Prostate gland (tissue), 2 donors: Measurements from ENCODE around the gene ZNF593OS.

Source experiments
- CTCF ChIP-seq, 4 experiments: fragments of 200-600 bp in 2 of 4; fragments of 450-650 bp in 2 of 4; sonication (generic) in 2 of 4; IDR thresholded peaks; 1 replicate in 3 of 4; 2 replicates in 1 of 4; pipeline ENCODE4 v1.5.1; 2016 to 2019; ENCODE audit warnings: antibody characterized with exemption in 4 of 4, mild to moderate bottlenecking in 2 of 4, moderate library complexity in 2 of 4
- POLR2A ChIP-seq: fragments of 450-650 bp; IDR thresholded peaks from one replicate; pipeline ENCODE4 v1.6.1; 2016; ENCODE audit warnings: antibody characterized with exemption, mild to moderate bottlenecking
- POLR2AphosphoS5 ChIP-seq: sonication (generic); formaldehyde crosslinking; IDR thresholded peaks from one replicate; pipeline ENCODE4 v1.6.1; 2017; ENCODE audit warnings: antibody characterized with exemption

GRCh38 chr1:26197813-26198212 lies 26.2 kb upstream of the ZNF593OS start:
- no peak for TF ChIP-seq CTCF (IDR thresholded peaks at IDR 0.05)
- no peak for TF ChIP-seq POLR2A
- TF ChIP-seq POLR2AphosphoS5 = no peak
